Activated naive CD4-positive, alpha-beta T cell treated with anti-CD3 and anti-CD28 coated beads, Interleukin-2, amount 10 ng/mL, durations not matched to agents 7 days and 5 days (primary cell): ENCODE measurements around the gene KLK5.
"Not testable (repeated sequence)": the region's sequence is repeated elsewhere in the genome, so short reads cannot be mapped to it uniquely, and the experiment has no call there.

ENCODE experiments used
- CTCF ChIA-PET: fragments of 350-600 bp; sonication (Branson Sonifier 250); formaldehyde crosslinking; loops from one replicate; lab custom pipeline; 2021; ENCODE audit warnings: antibody characterized with exemption; lab: Charles Lee
- DNase-seq: peaks from one replicate; pipeline ENCODE4 v3.0.0-alpha.2; 2020
- H3K27ac Mint-ChIP-seq: one replicate; pipeline ENCODE4 v1.8.0; 2021; ENCODE audit warnings: mild to moderate bottlenecking, moderate library complexity, mixed read lengths
- H3K27me3 Mint-ChIP-seq: one replicate; pipeline ENCODE4 v1.8.0; 2021; ENCODE audit warnings: mild to moderate bottlenecking, mixed read lengths
- H3K36me3 Mint-ChIP-seq: one replicate; pipeline ENCODE4 v1.8.0; 2021; ENCODE audit warnings: mixed read lengths
- H3K4me1 Mint-ChIP-seq: one replicate; pipeline ENCODE4 v1.8.0; 2021; ENCODE audit warnings: mixed read lengths
- H3K4me3 Mint-ChIP-seq: one replicate; pipeline ENCODE4 v1.8.0; 2021; ENCODE audit warnings: mild to moderate bottlenecking, moderate library complexity, mixed read lengths
- H3K9me3 Mint-ChIP-seq: one replicate; pipeline ENCODE4 v1.8.0; 2021; ENCODE audit warnings: mixed read lengths

Gene KLK5

GRCh38 chr19:50899569-50899968, 53.3 kb downstream of the KLK5 start:
- Mint-ChIP-seq H3K36me3 (no peaks in the 10 kb centered on the region), H3K4me3 (no peak overlapping the region), H3K27ac (no peak overlapping the region), H3K27me3 (peaks cover 25% of the 10 kb centered on the region), H3K9me3 (peaks cover 10% of the 10 kb centered on the region), H3K4me1 (no peaks in the 10 kb centered on the region)
- CTCF ChIA-PET = no interaction called here
- DNase-seq = no peak

DNA sequence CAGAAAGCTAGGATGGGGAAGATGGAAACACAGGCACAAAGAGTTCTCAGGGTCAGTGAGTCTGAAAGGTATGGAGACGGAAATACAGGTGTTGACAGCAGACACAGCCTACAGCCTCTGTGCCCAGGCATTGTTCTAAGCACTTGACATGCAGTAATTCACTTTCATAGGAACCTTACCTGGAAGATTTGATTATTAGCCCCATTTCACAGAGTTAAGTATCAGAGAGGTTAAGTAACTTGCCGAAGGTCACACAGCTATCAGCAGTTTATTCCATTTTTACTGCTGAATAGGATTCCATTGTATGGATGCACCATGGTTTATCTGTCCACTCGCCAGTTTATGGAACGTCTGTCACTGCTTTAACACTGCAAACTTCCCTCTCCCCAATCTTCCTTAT, 54.8 kb downstream of the KLK5 start:
- Mint-ChIP-seq H3K4me3 (no peak overlapping the region), H3K4me1 (no peaks in the 10 kb centered on the region), H3K36me3 (no peaks in the 10 kb centered on the region), H3K9me3 (peaks cover 18% of the 10 kb centered on the region), H3K27ac (no peak overlapping the region), H3K27me3 (peaks cover 28% of the 10 kb centered on the region)
- CTCF ChIA-PET = no interaction called here
- no peak for DNase-seq

DNA sequence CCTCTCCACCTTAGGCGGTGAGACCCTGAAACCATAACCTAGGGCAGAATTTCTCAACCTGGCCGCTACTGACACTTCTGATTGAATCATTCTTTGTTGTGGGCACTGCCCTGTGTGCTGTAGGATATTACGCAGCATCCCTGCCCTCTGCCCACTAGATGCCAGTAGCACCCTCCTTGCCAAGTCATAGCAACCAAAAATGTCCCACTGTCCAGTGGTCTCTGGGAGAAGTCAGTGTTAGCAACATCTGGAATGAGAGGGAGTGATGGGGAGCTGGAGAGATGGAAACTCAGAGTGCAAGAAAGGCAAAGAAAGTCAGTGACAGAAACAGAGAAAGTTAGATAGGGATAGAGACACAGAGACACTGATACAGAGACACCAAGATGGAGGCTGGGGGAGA, 55.2 kb downstream of the KLK5 start:
- H3K4me1 Mint-ChIP-seq = no peaks in the 10 kb centered on the region
- no peak for DNase-seq
- H3K9me3 Mint-ChIP-seq = peaks cover 18% of the 10 kb centered on the region
- H3K27ac Mint-ChIP-seq = no peak overlapping the region
- H3K4me3 Mint-ChIP-seq = no peak overlapping the region
- CTCF ChIA-PET = no interaction called here
- H3K36me3 Mint-ChIP-seq = no peaks in the 10 kb centered on the region
- peaks cover 25% of the 10 kb centered on the region for H3K27me3 Mint-ChIP-seq

- Mint-ChIP-seq H3K4me1 (no peaks in the 10 kb centered on the region), H3K27ac (peak overlapping the region; percentile 52), H3K36me3 (no peaks in the 10 kb centered on the region), H3K27me3 (peaks cover 29% of the 10 kb centered on the region), H3K4me3 (no peak overlapping the region), H3K9me3 (peaks cover 18% of the 10 kb centered on the region)
- CTCF ChIA-PET = no interaction called here
- no peak for DNase-seq
These were observed 55.6 kb downstream of the KLK5 start for GRCh38 chr19:50897191-50897607.

DNA sequence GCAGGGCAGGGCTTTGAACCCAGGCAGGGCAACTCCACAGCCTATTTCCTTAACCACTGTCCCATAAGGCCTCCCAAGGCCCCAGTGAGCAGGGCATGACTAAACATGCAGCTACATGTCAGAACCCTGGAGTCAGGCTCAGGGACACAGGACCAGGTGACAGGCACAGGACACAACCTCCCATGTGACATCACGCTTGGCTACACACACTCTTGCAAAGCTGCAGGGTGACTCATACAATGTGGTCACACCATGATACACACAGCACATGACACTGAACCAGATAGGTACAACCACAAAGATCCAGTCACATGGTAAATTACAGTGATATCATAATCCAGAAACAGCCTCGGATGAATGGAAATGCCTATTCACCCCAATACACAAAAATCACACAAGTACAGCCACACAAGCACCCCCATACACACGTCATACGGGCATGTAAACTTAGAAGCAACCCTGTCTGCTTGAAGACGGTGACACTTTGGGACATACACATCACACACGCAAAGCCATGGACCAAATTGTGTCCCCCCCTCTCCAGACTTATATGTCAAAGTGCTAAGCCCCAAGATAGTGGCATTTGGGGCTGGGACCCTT, 56.1 kb downstream of the KLK5 start:
- Mint-ChIP-seq H3K4me3 (no peak overlapping the region), H3K9me3 (peaks cover 18% of the 10 kb centered on the region), H3K27ac (peak overlapping the region; percentile 52), H3K36me3 (no peaks in the 10 kb centered on the region), H3K27me3 (peaks cover 29% of the 10 kb centered on the region), H3K4me1 (no peaks in the 10 kb centered on the region)
- CTCF ChIA-PET = no interaction called here
- DNase-seq = no peak

GRCh38 chr19:50896089-50896590, 56.7 kb downstream of the KLK5 start:
- DNase-seq, H3K4me3 Mint-ChIP-seq, H3K4me1 Mint-ChIP-seq, H3K27ac Mint-ChIP-seq, H3K36me3 Mint-ChIP-seq, CTCF ChIA-PET: not testable (repeated sequence)
- Mint-ChIP-seq H3K9me3 (peaks cover 18% of the 10 kb centered on the region), H3K27me3 (peaks cover 29% of the 10 kb centered on the region)

- H3K4me1 Mint-ChIP-seq = no peaks in the 10 kb centered on the region
- peaks cover 24% of the 10 kb centered on the region for H3K27me3 Mint-ChIP-seq
- CTCF ChIA-PET = no interaction called here
- H3K4me3 Mint-ChIP-seq = no peak overlapping the region
- DNase-seq = no peak
- H3K36me3 Mint-ChIP-seq = no peaks in the 10 kb centered on the region
- H3K9me3 Mint-ChIP-seq = peaks cover 18% of the 10 kb centered on the region
- H3K27ac Mint-ChIP-seq = no peak overlapping the region
These were observed 58.1 kb downstream of the KLK5 start for GRCh38 chr19:50894478-50895356.
